ENCODE measurements around the gene FBN1. TPM values are rescaled to one million over a fixed set of nuclear protein-coding genes. Genes with fewer than 3 reads are reported as not detected.

The FBN1 gene
- polyA plus RNA-seq, 10 donors: 213 to 405 (median 259) TPM

GRCh38 chr15:48653913-48654670 lies 8.6 kb upstream of the FBN1 start:
- DNase-seq: no peak

- no peak for DNase-seq
Observed at GRCh38 chr15:48653216-48653615, 7.7 kb upstream of the FBN1 start.

GRCh38 chr15:48652510-48653076 lies 7.1 kb upstream of the FBN1 start:
- DNase-seq: no peak

GRCh38 chr15:48650931-48651330 lies 5.4 kb upstream of the FBN1 start:
- DNase-seq: no peak

- no peak for DNase-seq
Observed at GRCh38 chr15:48647962-48648361, 2.5 kb upstream of the FBN1 start.

- DNase-seq: no peak
Observed at GRCh38 chr15:48646331-48646730, 822 bp upstream of the FBN1 start.

- DNase-seq: peak; percentile 46 to 90 (median 72)
Observed at GRCh38 chr15:48644827-48645557, 517 bp downstream of the FBN1 start.

GRCh38 chr15:48644467-48644826 lies 1.1 kb downstream of the FBN1 start:
- DNase-seq: peak in 2 of 3 donors; percentile 65 to 84

- peak in 2 of 3 donors; percentile 41 to 80 for DNase-seq
Observed at GRCh38 chr15:48643776-48644466, 1.6 kb downstream of the FBN1 start.

GRCh38 chr15:48643206-48643605 lies 2.3 kb downstream of the FBN1 start:
- no peak for DNase-seq

GRCh38 chr15:48642795-48643194 lies 2.7 kb downstream of the FBN1 start:
- no peak for DNase-seq

- peak in 1 of 3 donors; percentile 49 for DNase-seq
Observed at GRCh38 chr15:48641416-48641815, 4.1 kb downstream of the FBN1 start.

- DNase-seq: no peak
Observed at GRCh38 chr15:48638963-48639362, 6.5 kb downstream of the FBN1 start.

- DNase-seq: no peak
Observed at GRCh38 chr15:48637639-48638038, 7.9 kb downstream of the FBN1 start.

- DNase-seq: no peak
Observed at GRCh38 chr15:48636511-48636910, 9.0 kb downstream of the FBN1 start.

- DNase-seq: peak in 1 of 3 donors; percentile 65
Observed at GRCh38 chr15:48634893-48635292, 10.6 kb downstream of the FBN1 start.

GRCh38 chr15:48634096-48634495 lies 11.4 kb downstream of the FBN1 start:
- DNase-seq: no peak

- DNase-seq: no peak
Observed at GRCh38 chr15:48632651-48633050, 12.9 kb downstream of the FBN1 start.

- DNase-seq: no peak
Observed at GRCh38 chr15:48631176-48631770, 14.2 kb downstream of the FBN1 start.

- no peak for DNase-seq
Observed at GRCh38 chr15:48630245-48630644, 15.3 kb downstream of the FBN1 start.

GRCh38 chr15:48628832-48629231 lies 16.7 kb downstream of the FBN1 start:
- no peak for DNase-seq
